HEK293T (cell line): ENCODE measurements around the gene SLC13A3.

Experiments used
- ARNT ChIP-seq: fragments of 450-650 bp; IDR thresholded peaks from 2 replicates; pipeline ENCODE4 v1.6.1; 2017; ENCODE audit warnings: mild to moderate bottlenecking
- BHLHE40 ChIP-seq: fragments of 450-650 bp; IDR thresholded peaks from 2 replicates; pipeline ENCODE4 v1.6.1; 2016; ENCODE audit warnings: mild to moderate bottlenecking, moderate library complexity, borderline replicate concordance
- CTBP1 ChIP-seq: fragments of 450-650 bp; IDR thresholded peaks from 2 replicates; pipeline ENCODE4 v1.6.1; 2016; ENCODE audit warnings: borderline replicate concordance
- ELF4 ChIP-seq: fragments of 450-650 bp; IDR thresholded peaks from 2 replicates; pipeline ENCODE4 v1.6.1; 2017; ENCODE audit warnings: antibody characterized with exemption
- FOXA1 ChIP-seq: fragments of 450-650 bp; IDR thresholded peaks from 2 replicates; pipeline ENCODE4 v1.6.1; 2016; ENCODE audit warnings: mild to moderate bottlenecking
- FOXK2 ChIP-seq: fragments of 450-650 bp; IDR thresholded peaks from 2 replicates; pipeline ENCODE4 v1.6.1; 2016; ENCODE audit warnings: mild to moderate bottlenecking
- FOXM1 ChIP-seq: fragments of 450-650 bp; IDR thresholded peaks from 2 replicates; pipeline ENCODE4 v1.6.1; 2017; ENCODE audit warnings: mild to moderate bottlenecking, borderline replicate concordance
- LEF1 ChIP-seq: fragments of 450-650 bp; IDR thresholded peaks from 2 replicates; pipeline ENCODE4 v1.6.1; 2017; ENCODE audit warnings: mild to moderate bottlenecking, borderline replicate concordance
- NFRKB ChIP-seq: fragments of 450-650 bp; IDR thresholded peaks from 2 replicates; pipeline ENCODE4 v1.6.1; 2016; ENCODE audit warnings: mild to moderate bottlenecking, moderate library complexity
- PKNOX1 ChIP-seq: fragments of 450-650 bp; IDR thresholded peaks from 2 replicates; pipeline ENCODE4 v1.6.1; 2016
- SUZ12 ChIP-seq: fragments of 450-650 bp; IDR thresholded peaks from 2 replicates; pipeline ENCODE4 v1.6.1; 2016; ENCODE audit warnings: mild to moderate bottlenecking
- TARDBP ChIP-seq: fragments of 450-650 bp; IDR thresholded peaks from 2 replicates; pipeline ENCODE4 v1.6.1; 2016
- ZNF384 ChIP-seq: fragments of 450-650 bp; IDR thresholded peaks from 2 replicates; pipeline ENCODE4 v1.6.1; 2016

GRCh38 chr20:46674253-46675083 lies 23.2 kb upstream of the SLC13A3 start:
- TF ChIP-seq FOXK2: no peak
- no peak for TF ChIP-seq PKNOX1
- no peak for TF ChIP-seq SUZ12
- no peak for TF ChIP-seq FOXM1
- TF ChIP-seq FOXA1: no peak
- TF ChIP-seq LEF1: no peak
- TF ChIP-seq ZNF384: no peak
- TF ChIP-seq ELF4: no peak
- no peak for TF ChIP-seq BHLHE40
- TF ChIP-seq ARNT: no peak
- no peak for TF ChIP-seq TARDBP
- no peak for TF ChIP-seq CTBP1
- no peak for TF ChIP-seq NFRKB
